ENCODE results near the gene ZNF775.

ZNF775 gene

DNA sequence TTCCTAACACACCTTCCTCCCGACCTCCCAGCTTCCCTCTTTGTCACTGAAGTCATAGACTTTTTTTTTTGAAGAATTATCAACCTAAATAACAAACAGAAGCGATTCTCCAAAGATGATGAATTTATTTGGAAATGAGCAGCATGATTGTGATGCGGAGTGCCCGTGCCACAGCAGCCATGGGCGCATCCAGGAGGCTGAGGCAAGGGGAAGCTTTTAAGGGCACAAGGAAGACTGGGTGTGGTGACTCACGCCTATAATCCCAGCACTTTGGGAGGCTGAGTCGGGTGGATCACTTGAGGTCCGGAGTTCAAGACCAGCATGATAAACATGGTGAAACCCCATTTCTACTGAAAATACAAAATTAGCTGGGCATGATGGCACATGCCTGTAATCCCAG is 55.1 kb downstream of the ZNF775 start:
- TF ChIP-seq ZBTB7A (IDR thresholded peaks at IDR 0.05; ENCODE audit: low read depth) (no peak), EGR1 (IDR thresholded peaks at IDR 0.05) (no peak), EP300 (IDR thresholded peaks at IDR 0.05; ENCODE audit: borderline replicate concordance) (no peak), TEAD4 (IDR thresholded peaks at IDR 0.05) (no peak), CREB1 (IDR thresholded peaks at IDR 0.05; ENCODE audit: low read depth) (no peak), YY1 (IDR thresholded peaks at IDR 0.05; ENCODE audit: low read depth) (no peak), TAF1 (IDR thresholded peaks at IDR 0.05; ENCODE audit: low read depth) (no peak)
- TF ChIP-seq, protein P1, sequence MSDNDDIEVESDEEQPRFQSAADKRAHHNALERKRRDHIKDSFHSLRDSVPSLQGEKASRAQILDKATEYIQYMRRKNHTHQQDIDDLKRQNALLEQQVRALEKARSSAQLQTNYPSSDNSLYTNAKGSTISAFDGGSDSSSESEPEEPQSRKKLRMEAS (IDR thresholded peaks at IDR 0.05), result no peak

- no peak for TF ChIP-seq TEAD4 (IDR thresholded peaks at IDR 0.05)
- no peak for TF ChIP-seq ZBTB7A (IDR thresholded peaks at IDR 0.05; ENCODE audit: low read depth)
- no peak for TF ChIP-seq NFIC (IDR thresholded peaks at IDR 0.05)
- TF ChIP-seq, protein P2, sequence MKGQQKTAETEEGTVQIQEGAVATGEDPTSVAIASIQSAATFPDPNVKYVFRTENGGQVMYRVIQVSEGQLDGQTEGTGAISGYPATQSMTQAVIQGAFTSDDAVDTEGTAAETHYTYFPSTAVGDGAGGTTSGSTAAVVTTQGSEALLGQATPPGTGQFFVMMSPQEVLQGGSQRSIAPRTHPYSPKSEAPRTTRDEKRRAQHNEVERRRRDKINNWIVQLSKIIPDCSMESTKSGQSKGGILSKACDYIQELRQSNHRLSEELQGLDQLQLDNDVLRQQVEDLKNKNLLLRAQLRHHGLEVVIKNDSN (IDR thresholded peaks at IDR 0.05), result no peak
- TF ChIP-seq EGR1 (IDR thresholded peaks at IDR 0.05), result no peak
- no peak for TF ChIP-seq TAF1 (IDR thresholded peaks at IDR 0.05; ENCODE audit: low read depth)
- no peak for TF ChIP-seq FOXM1 (IDR thresholded peaks at IDR 0.05; ENCODE audit: borderline replicate concordance, low read depth)
- TF ChIP-seq CEBPB (IDR thresholded peaks at IDR 0.05), result no peak
- TF ChIP-seq, protein P3, sequence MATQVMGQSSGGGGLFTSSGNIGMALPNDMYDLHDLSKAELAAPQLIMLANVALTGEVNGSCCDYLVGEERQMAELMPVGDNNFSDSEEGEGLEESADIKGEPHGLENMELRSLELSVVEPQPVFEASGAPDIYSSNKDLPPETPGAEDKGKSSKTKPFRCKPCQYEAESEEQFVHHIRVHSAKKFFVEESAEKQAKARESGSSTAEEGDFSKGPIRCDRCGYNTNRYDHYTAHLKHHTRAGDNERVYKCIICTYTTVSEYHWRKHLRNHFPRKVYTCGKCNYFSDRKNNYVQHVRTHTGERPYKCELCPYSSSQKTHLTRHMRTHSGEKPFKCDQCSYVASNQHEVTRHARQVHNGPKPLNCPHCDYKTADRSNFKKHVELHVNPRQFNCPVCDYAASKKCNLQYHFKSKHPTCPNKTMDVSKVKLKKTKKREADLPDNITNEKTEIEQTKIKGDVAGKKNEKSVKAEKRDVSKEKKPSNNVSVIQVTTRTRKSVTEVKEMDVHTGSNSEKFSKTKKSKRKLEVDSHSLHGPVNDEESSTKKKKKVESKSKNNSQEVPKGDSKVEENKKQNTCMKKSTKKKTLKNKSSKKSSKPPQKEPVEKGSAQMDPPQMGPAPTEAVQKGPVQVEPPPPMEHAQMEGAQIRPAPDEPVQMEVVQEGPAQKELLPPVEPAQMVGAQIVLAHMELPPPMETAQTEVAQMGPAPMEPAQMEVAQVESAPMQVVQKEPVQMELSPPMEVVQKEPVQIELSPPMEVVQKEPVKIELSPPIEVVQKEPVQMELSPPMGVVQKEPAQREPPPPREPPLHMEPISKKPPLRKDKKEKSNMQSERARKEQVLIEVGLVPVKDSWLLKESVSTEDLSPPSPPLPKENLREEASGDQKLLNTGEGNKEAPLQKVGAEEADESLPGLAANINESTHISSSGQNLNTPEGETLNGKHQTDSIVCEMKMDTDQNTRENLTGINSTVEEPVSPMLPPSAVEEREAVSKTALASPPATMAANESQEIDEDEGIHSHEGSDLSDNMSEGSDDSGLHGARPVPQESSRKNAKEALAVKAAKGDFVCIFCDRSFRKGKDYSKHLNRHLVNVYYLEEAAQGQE (IDR thresholded peaks at IDR 0.05; ENCODE audit: low read depth), result no peak
- TF ChIP-seq YY1 (IDR thresholded peaks at IDR 0.05; ENCODE audit: low read depth), result no peak
- TF ChIP-seq, protein P1 (IDR thresholded peaks at IDR 0.05), result no peak
- TF ChIP-seq TCF12 (IDR thresholded peaks at IDR 0.05; ENCODE audit: low read depth), result no peak
- no peak for TF ChIP-seq CREB1 (IDR thresholded peaks at IDR 0.05; ENCODE audit: low read depth)
- TF ChIP-seq RAD21 (IDR thresholded peaks at IDR 0.05; ENCODE audit: low read depth), result no peak
- no peak for TF ChIP-seq EP300 (IDR thresholded peaks at IDR 0.05; ENCODE audit: borderline replicate concordance)
Observed at GRCh38 chr7:150435047-150435389, 55.9 kb downstream of the ZNF775 start.

DNA sequence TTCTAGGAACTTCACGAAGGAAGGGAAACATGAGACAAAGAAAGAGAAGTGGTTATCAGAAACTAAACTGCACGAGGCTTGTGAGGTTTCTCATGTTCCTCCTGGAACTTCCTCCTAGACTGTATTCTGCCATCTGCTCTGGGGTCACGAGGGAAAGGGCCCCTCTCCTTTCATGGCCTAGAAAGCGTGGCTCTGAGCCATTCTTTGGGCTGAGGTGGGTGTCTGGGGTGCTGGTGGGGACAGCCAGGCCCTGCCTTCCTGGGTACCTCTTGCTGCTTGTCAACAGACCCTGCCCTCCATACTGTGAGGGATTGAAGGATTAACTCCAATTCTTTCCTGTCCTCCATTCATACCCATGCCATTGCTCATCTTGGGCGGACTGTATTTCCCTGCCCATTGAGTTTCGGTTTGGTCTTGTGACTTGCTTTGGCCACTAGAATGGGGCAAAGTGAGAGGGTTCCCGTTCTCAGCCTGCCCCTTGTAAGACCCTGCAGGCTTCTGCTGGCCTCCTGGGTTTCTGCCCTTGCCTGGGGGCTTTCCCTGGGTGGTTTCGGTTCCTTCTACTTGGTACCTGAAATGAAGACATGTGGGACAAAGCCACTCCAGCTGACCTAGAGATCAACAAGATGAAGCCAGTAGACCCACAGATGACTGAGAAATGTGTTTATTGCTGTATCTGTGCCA is 56.4 kb downstream of the ZNF775 start:
- TF ChIP-seq RAD21 (IDR thresholded peaks at IDR 0.05; ENCODE audit: low read depth) (no peak), NFIC (IDR thresholded peaks at IDR 0.05) (no peak), TAF1 (IDR thresholded peaks at IDR 0.05; ENCODE audit: low read depth) (no peak), EP300 (IDR thresholded peaks at IDR 0.05; ENCODE audit: borderline replicate concordance) (no peak), EGR1 (IDR thresholded peaks at IDR 0.05) (no peak), CREB1 (IDR thresholded peaks at IDR 0.05; ENCODE audit: low read depth) (no peak), TCF12 (IDR thresholded peaks at IDR 0.05; ENCODE audit: low read depth) (no peak), ZBTB7A (IDR thresholded peaks at IDR 0.05; ENCODE audit: low read depth) (no peak), CEBPB (IDR thresholded peaks at IDR 0.05) (no peak)
- TF ChIP-seq, protein P3 (IDR thresholded peaks at IDR 0.05; ENCODE audit: low read depth), result no peak
- TF ChIP-seq, protein P2 (IDR thresholded peaks at IDR 0.05), result no peak

GRCh38 chr7:150439967-150440366 is 60.8 kb downstream of the ZNF775 start:
- TF ChIP-seq, protein P3 (IDR thresholded peaks at IDR 0.05; ENCODE audit: low read depth), result no peak
- TF ChIP-seq ZBTB7A (IDR thresholded peaks at IDR 0.05; ENCODE audit: low read depth) (no peak), RAD21 (IDR thresholded peaks at IDR 0.05; ENCODE audit: low read depth) (no peak), FOXM1 (IDR thresholded peaks at IDR 0.05; ENCODE audit: borderline replicate concordance, low read depth) (no peak), YY1 (IDR thresholded peaks at IDR 0.05; ENCODE audit: low read depth) (no peak), TAF1 (IDR thresholded peaks at IDR 0.05; ENCODE audit: low read depth) (no peak), TEAD4 (IDR thresholded peaks at IDR 0.05) (no peak), NFIC (IDR thresholded peaks at IDR 0.05) (no peak), CREB1 (IDR thresholded peaks at IDR 0.05; ENCODE audit: low read depth) (no peak), CEBPB (IDR thresholded peaks at IDR 0.05) (no peak), EP300 (IDR thresholded peaks at IDR 0.05; ENCODE audit: borderline replicate concordance) (no peak), EGR1 (IDR thresholded peaks at IDR 0.05) (no peak), TCF12 (IDR thresholded peaks at IDR 0.05; ENCODE audit: low read depth) (no peak)
- TF ChIP-seq, protein P1 (IDR thresholded peaks at IDR 0.05), result no peak
- TF ChIP-seq, protein P2 (IDR thresholded peaks at IDR 0.05), result no peak

All from Ishikawa (cell line).